Measurements from ENCODE around the gene PIN4. TPM values are rescaled to one million over a fixed set of nuclear protein-coding genes. Genes with fewer than 3 reads are reported as not detected.
"Not testable (repeated sequence)": the region's sequence is repeated elsewhere in the genome, so short reads cannot be mapped to it uniquely, and the experiment has no call there.

The PIN4 gene
- total RNA-seq, 1 donor from 2014 or later: 8.5 TPM

- intact Hi-C loops (cut with DNase I): loop anchor here (5.0 kb wide), 1 partner anchor 51 kb away; the partner anchor contains the start of gene RTL5
- no peak for DNase-seq (ENCODE audit: low spot score)
Measured at GRCh38 chrX:72182924-72183323, 1.4 kb downstream of the PIN4 start.

- DNase-seq (ENCODE audit: low spot score): no peak
- intact Hi-C loops (cut with DNase I): no loop called here
Measured at GRCh38 chrX:72201836-72202536, 20.4 kb downstream of the PIN4 start.

- intact Hi-C loops (cut with DNase I): no loop called here
- no peak for DNase-seq (ENCODE audit: low spot score)
Measured at GRCh38 chrX:72202792-72203401, 21.3 kb downstream of the PIN4 start.

- no peak for DNase-seq (ENCODE audit: low spot score)
- intact Hi-C loops (cut with DNase I): no loop called here
Measured at GRCh38 chrX:72203421-72203820, 21.9 kb downstream of the PIN4 start.

- intact Hi-C loops (cut with DNase I): no loop called here
- DNase-seq (ENCODE audit: low spot score): no peak
Measured at GRCh38 chrX:72205706-72206105, 24.1 kb downstream of the PIN4 start.

- intact Hi-C loops (cut with DNase I): no loop called here
- DNase-seq (ENCODE audit: low spot score): no peak
Measured at GRCh38 chrX:72207366-72207765, 25.8 kb downstream of the PIN4 start.

- intact Hi-C loops (cut with DNase I): no loop called here
- no peak for DNase-seq (ENCODE audit: low spot score)
Measured at GRCh38 chrX:72208126-72208800, 26.7 kb downstream of the PIN4 start.

- no peak for DNase-seq (ENCODE audit: low spot score)
- intact Hi-C loops (cut with DNase I): no loop called here
Measured at GRCh38 chrX:72216973-72217372, 35.4 kb downstream of the PIN4 start.

- intact Hi-C loops (cut with DNase I); DNase-seq (ENCODE audit: low spot score): not testable (repeated sequence)
Measured at GRCh38 chrX:72220375-72220774, 38.8 kb downstream of the PIN4 start.

- intact Hi-C loops (cut with DNase I): no loop called here
- peak; percentile 6 for DNase-seq (ENCODE audit: low spot score)
Measured at GRCh38 chrX:72230290-72230689, 48.7 kb downstream of the PIN4 start.

GRCh38 chrX:72236841-72237240 is 55.3 kb downstream of the PIN4 start:
- no peak for DNase-seq (ENCODE audit: low spot score)
- intact Hi-C loops (cut with DNase I): loop anchor here (5.0 kb wide), 1 partner anchor 40 kb away; the partner anchor contains the start of gene RPS4X

GRCh38 chrX:72238183-72238582 is 56.6 kb downstream of the PIN4 start:
- intact Hi-C loops (cut with DNase I): loop anchor here (5.0 kb wide), 1 partner anchor 39 kb away; the partner anchor contains the start of gene RPS4X
- DNase-seq (ENCODE audit: low spot score): no peak

- peak; percentile 90 for DNase-seq (ENCODE audit: low spot score)
- intact Hi-C loops (cut with DNase I): loop anchor here (5.0 kb wide), 1 partner anchor 38 kb away; the partner anchor contains the start of gene RPS4X
Measured at GRCh38 chrX:72238721-72239475, 57.3 kb downstream of the PIN4 start, which contains the start of gene ERCC6L. TSS of gene ERCC6L (minus strand) at chrX:72239027. CDS start at chrX:72238911, 116 bp downstream.

- no peak for DNase-seq (ENCODE audit: low spot score)
- intact Hi-C loops (cut with DNase I): loop anchor here (10.0 kb wide), 1 partner anchor 64 kb away; the partner anchor contains the start of gene CITED1
Measured at GRCh38 chrX:72240976-72241375, 59.4 kb downstream of the PIN4 start.

GRCh38 chrX:72243472-72243871 is 61.9 kb downstream of the PIN4 start:
- DNase-seq (ENCODE audit: low spot score): no peak
- intact Hi-C loops (cut with DNase I): loop anchor here (10.0 kb wide), 1 partner anchor 61 kb away; the partner anchor contains the start of gene CITED1

- intact Hi-C loops (cut with DNase I): loop anchor here (5.0 to 10.0 kb wide), 2 partner anchors 59 to 297 kb away; partner anchors contain the start of gene CITED1
- no peak for DNase-seq (ENCODE audit: low spot score)
Measured at GRCh38 chrX:72245461-72246089, 64.0 kb downstream of the PIN4 start.

- no peak for DNase-seq (ENCODE audit: low spot score)
- intact Hi-C loops (cut with DNase I): loop anchor here (5.0 to 10.0 kb wide), 2 partner anchors 57 to 295 kb away; partner anchors contain the start of gene CITED1
Measured at GRCh38 chrX:72247206-72247942, 65.8 kb downstream of the PIN4 start.
